ELR (cell line): ENCODE data around the gene LSM14B.

Experiments
- DNase-seq: peaks from one replicate; pipeline ENCODE4 v3.0.0-alpha.2; 2015; ENCODE audit warnings: low read depth

The LSM14B gene

GRCh38 chr20:62163986-62164762 is 41.9 kb downstream of the LSM14B start:
- no peak for DNase-seq

- DNase-seq, result no peak
Measured at GRCh38 chr20:62164879-62165761, 42.8 kb downstream of the LSM14B start.

GRCh38 chr20:62165762-62166399 is 43.6 kb downstream of the LSM14B start:
- no peak for DNase-seq

- no peak for DNase-seq
Measured at GRCh38 chr20:62167474-62167873, 45.2 kb downstream of the LSM14B start.

- no peak for DNase-seq
Measured at GRCh38 chr20:62168061-62168460, 45.8 kb downstream of the LSM14B start.

GRCh38 chr20:62168890-62169435 is 46.7 kb downstream of the LSM14B start:
- DNase-seq, result no peak

GRCh38 chr20:62170536-62170935 is 48.3 kb downstream of the LSM14B start:
- DNase-seq, result no peak

- DNase-seq, result no peak
Measured at GRCh38 chr20:62171245-62171644, 49.0 kb downstream of the LSM14B start.

- no peak for DNase-seq
Measured at GRCh38 chr20:62172666-62173065, 50.4 kb downstream of the LSM14B start.

- no peak for DNase-seq
Measured at GRCh38 chr20:62174021-62174804, 51.9 kb downstream of the LSM14B start.

GRCh38 chr20:62174870-62175624 is 52.8 kb downstream of the LSM14B start:
- no peak for DNase-seq

GRCh38 chr20:62175711-62176110 is 53.4 kb downstream of the LSM14B start:
- no peak for DNase-seq

- no peak for DNase-seq
Measured at GRCh38 chr20:62176866-62177265, 54.6 kb downstream of the LSM14B start.

GRCh38 chr20:62177307-62177706 is 55.0 kb downstream of the LSM14B start:
- DNase-seq, result no peak

- no peak for DNase-seq
Measured at GRCh38 chr20:62178316-62179161, 56.3 kb downstream of the LSM14B start.

GRCh38 chr20:62179162-62179504 is 56.9 kb downstream of the LSM14B start:
- no peak for DNase-seq

GRCh38 chr20:62181808-62182207 is 59.5 kb downstream of the LSM14B start:
- no peak for DNase-seq

- DNase-seq, result peak; percentile 99
Measured at GRCh38 chr20:62182469-62183425, 60.5 kb downstream of the LSM14B start, which contains the start of gene MTG2. Gene MTG2, plus strand, starts transcription at chr20:62183028. Its CDS starts 10,393 bp downstream, at chr20:62193421.
